Fibroblast of lung (primary cell): ENCODE results near the gene TUBGCP3.

Experiments used
- EZH2 ChIP-seq: IDR thresholded peaks from 2 replicates; pipeline ENCODE4 v1.5.1; 2012; ENCODE audit warnings: low read length, control low read depth, mild to moderate bottlenecking; ENCODE audit errors: missing control alignments
- TF ChIP-seq, protein P1 (sequence below), 2 donors: IDR thresholded peaks in 1 of 2; conservative IDR thresholded peaks in 1 of 2; 1 replicate in 1 of 2; 2 replicates in 1 of 2; pipeline ENCODE4 v1.5.1; 2011 to 2012; ENCODE audit warnings: low read length in 2 of 2, control low read depth in 1 of 2, inconsistent platforms in 1 of 2, low read depth in 1 of 2, mild to moderate bottlenecking in 1 of 2

DNA sequence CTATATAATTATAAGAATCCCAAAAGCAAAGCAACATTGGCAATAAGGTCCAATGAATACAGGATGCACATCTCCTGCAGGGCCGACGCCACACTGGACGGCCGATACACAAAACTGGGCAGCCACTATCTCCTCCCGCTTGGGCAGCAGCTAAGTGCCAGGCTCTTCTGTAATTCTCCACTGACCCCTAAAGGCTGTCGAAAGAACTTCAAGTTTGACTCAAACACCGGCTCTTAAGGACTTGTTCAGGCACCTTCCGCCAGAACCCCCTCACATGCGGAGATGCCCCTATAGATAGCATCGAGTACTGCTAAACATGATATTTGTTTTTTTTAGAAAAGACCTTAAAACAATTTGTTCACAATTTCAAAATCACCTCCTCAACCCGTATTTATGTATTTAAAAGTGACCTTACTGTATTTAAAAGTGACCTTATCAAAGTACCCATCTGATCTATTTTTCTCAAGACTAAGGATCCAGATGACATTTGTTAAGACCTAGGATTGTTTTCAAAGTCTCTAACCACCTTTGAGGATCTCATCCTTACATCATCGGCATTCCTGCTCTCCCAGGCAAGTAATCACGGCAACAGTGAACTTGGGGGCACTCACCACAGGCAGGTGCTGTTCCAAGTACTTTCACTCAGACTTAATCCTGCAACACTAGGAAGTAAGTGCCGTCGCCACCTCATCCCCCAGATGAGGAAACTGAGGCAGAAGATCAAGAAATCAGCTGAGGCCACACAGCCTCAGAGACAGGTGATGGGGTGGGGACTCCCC is 77.8 kb downstream of the TUBGCP3 start:
- TF ChIP-seq, protein P1, sequence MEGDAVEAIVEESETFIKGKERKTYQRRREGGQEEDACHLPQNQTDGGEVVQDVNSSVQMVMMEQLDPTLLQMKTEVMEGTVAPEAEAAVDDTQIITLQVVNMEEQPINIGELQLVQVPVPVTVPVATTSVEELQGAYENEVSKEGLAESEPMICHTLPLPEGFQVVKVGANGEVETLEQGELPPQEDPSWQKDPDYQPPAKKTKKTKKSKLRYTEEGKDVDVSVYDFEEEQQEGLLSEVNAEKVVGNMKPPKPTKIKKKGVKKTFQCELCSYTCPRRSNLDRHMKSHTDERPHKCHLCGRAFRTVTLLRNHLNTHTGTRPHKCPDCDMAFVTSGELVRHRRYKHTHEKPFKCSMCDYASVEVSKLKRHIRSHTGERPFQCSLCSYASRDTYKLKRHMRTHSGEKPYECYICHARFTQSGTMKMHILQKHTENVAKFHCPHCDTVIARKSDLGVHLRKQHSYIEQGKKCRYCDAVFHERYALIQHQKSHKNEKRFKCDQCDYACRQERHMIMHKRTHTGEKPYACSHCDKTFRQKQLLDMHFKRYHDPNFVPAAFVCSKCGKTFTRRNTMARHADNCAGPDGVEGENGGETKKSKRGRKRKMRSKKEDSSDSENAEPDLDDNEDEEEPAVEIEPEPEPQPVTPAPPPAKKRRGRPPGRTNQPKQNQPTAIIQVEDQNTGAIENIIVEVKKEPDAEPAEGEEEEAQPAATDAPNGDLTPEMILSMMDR (conservative IDR thresholded peaks at IDR 0.05 in 1 of 2, IDR thresholded peaks at IDR 0.05 in 1 of 2; ENCODE audit: low read depth in 1 of 2, low read length in 2 of 2) = peak; percentile 59 to 67
- TF ChIP-seq EZH2 = no peak
